ENCODE data around the gene TAPT1.
A peak's percentile ranks its signal among the peaks of the same experiment; 100 is the strongest.

Gene TAPT1

GRCh38 chr4:16125571-16126445 lies 100.5 kb downstream of the TAPT1 start:
- no peak for DNase-seq

- DNase-seq, result no peak
Measured at GRCh38 chr4:16124232-16124631, 102.0 kb downstream of the TAPT1 start.

- peak; percentile 89 for DNase-seq
Measured at GRCh38 chr4:16123356-16124084, 102.8 kb downstream of the TAPT1 start.

- DNase-seq, result no peak
Measured at GRCh38 chr4:16122784-16123183, 103.5 kb downstream of the TAPT1 start.

GRCh38 chr4:16122308-16122711 lies 104.0 kb downstream of the TAPT1 start:
- no peak for DNase-seq

- no peak for DNase-seq
Measured at GRCh38 chr4:16120720-16121119, 105.6 kb downstream of the TAPT1 start.

- no peak for DNase-seq
Measured at GRCh38 chr4:16119981-16120380, 106.3 kb downstream of the TAPT1 start.

- DNase-seq, result no peak
Measured at GRCh38 chr4:16118090-16118489, 108.2 kb downstream of the TAPT1 start.

GRCh38 chr4:16117164-16117563 lies 109.1 kb downstream of the TAPT1 start:
- DNase-seq, result no peak

GRCh38 chr4:16116493-16116990 lies 109.7 kb downstream of the TAPT1 start:
- peak; percentile 1 for DNase-seq

GRCh38 chr4:16116019-16116418 lies 110.3 kb downstream of the TAPT1 start:
- no peak for DNase-seq

GRCh38 chr4:16114546-16114945 lies 111.7 kb downstream of the TAPT1 start:
- no peak for DNase-seq

- no peak for DNase-seq
Measured at GRCh38 chr4:16113741-16114140, 112.5 kb downstream of the TAPT1 start.

GRCh38 chr4:16111533-16111932 lies 114.7 kb downstream of the TAPT1 start:
- DNase-seq, result no peak

GRCh38 chr4:16110661-16111290 lies 115.5 kb downstream of the TAPT1 start:
- no peak for DNase-seq
